Epidermal melanocyte (primary cell): Measurements from ENCODE around the gene LGALS7.
"Not testable (repeated sequence)": the region's sequence is repeated elsewhere in the genome, so short reads cannot be mapped to it uniquely, and the experiment has no call there.

Experiments used
- DNase-seq: peaks from one replicate; pipeline ENCODE4 v3.0.0; 2011; ENCODE audit warnings: low spot score; ENCODE audit not compliant: insufficient read length

LGALS7 gene

GRCh38 chr19:38774181-38774950, 1.0 kb upstream of the LGALS7 start:
- no peak for DNase-seq

- not testable (repeated sequence) for DNase-seq
These were observed 1.7 kb downstream of the LGALS7 start for GRCh38 chr19:38771569-38771968.

DNA sequence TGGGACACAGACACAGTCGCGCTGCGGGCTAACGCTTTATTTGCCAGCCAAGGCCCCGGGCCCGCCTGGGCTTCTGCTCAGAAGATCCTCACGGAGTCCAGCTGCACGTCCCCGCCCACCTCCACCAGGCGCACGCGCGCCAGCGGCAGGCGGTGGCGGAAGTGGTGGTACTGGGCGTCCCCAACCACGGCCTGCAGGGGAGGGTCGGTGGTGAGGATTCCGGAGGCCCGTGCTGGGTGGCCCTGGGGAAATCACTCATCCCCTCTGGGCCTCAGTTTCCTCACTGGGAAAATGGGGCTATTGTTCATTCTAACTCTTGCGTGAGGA, 2.4 kb downstream of the LGALS7 start:
- not testable (repeated sequence) for DNase-seq

GRCh38 chr19:38770228-38770948, 2.9 kb downstream of the LGALS7 start:
- DNase-seq, result not testable (repeated sequence)

DNA sequence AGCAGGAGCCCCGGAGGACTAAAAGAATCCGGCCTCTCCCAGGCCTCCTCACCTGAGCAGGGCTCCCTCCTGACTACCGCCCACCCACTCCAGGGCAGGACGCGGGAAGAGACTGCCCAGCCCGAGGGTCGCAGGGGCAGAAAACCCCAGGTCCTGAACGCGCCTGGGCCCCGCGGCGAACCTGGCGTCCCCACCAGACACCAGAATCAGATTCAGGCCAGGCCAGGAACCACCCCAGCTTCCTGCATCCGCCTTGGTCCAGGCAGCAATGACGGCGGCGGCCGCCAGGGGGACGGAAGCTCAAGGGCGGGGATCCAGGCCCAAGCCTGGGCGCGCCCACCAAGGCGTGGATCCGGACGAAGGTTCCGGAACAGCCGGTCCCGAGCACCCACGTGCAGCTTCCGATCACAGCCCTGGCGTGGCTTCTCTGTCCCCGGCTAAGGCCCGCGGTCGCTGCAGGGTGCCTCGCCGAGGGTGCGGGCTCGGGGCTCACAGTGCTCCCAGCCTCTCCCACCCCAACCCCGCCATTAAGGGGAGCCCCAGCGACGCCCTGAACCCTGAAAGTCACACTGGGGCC, 3.6 kb downstream of the LGALS7 start:
- peak; percentile 59 for DNase-seq

- DNase-seq, result no peak
These were observed 6.9 kb downstream of the LGALS7 start for GRCh38 chr19:38766276-38767047.

GRCh38 chr19:38765214-38765613, 8.1 kb downstream of the LGALS7 start:
- DNase-seq, result no peak

DNA sequence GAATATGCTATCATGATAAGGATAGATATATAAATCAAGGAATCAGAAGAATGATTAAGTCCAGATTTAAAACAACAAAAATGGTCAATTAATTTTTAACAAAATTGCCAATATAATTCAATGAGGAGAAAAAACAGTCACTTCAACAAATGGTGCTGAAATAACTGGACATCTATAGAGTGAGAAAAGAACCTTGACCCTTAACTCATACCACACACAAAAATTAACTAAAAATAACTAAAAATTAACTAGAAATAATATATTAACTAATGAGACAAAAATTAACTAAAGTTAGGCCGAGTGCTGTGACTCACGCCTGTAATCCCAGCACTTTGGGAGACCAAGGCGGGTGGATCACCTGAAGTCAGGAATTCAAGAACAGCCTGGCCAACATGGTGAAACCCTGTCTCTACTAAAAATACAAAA, 9.5 kb downstream of the LGALS7 start:
- no peak for DNase-seq

- DNase-seq, result not testable (repeated sequence)
These were observed 11.4 kb downstream of the LGALS7 start for GRCh38 chr19:38761884-38762389.

GRCh38 chr19:38760805-38761517, 12.4 kb downstream of the LGALS7 start:
- DNase-seq, result not testable (repeated sequence)

- DNase-seq, result peak; percentile 40
These were observed 13.7 kb downstream of the LGALS7 start for GRCh38 chr19:38759590-38760003.

DNA sequence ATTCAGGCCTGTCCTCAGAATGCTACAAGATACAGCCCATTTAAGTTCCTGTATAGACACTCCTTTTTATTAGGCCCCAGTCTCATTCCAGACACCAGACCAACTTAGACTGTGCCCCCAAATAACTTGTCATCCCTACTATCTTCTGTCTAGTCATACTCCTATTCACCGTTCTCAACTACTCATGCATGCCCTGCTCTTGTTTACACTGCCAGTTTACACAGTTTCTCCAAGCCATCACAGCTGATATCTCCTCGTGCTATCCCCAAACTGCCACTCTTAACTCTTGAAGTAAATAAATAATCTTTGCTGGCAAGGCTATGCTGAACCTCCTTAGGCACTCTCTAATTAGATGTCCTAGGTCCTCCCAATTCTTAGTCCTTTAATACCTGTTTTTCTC, 19.1 kb downstream of the LGALS7 start:
- DNase-seq, result not testable (repeated sequence)

GRCh38 chr19:38753783-38754182, 19.5 kb downstream of the LGALS7 start:
- not testable (repeated sequence) for DNase-seq

DNA sequence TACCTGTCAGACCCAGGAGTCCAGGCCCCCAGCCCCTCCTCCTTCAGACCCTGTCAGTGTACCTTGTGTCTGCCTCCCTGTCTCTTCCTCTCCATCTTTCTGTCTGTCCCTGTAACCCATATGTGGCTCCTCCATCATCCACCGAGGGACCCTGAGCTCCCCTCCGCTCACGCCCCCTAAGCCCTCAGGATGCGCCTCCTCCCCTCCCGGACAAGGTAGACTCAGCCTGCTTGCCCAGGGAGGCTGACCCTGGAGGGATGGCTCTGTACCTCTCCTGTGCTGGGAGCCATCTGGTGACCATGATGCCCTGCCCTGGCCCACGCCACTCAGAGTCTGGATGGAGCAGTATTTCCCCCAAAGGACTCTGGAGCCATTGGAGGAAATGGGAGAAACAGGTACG, 28.0 kb downstream of the LGALS7 start:
- no peak for DNase-seq

- no peak for DNase-seq
These were observed 28.4 kb downstream of the LGALS7 start for GRCh38 chr19:38744874-38745273.

DNA sequence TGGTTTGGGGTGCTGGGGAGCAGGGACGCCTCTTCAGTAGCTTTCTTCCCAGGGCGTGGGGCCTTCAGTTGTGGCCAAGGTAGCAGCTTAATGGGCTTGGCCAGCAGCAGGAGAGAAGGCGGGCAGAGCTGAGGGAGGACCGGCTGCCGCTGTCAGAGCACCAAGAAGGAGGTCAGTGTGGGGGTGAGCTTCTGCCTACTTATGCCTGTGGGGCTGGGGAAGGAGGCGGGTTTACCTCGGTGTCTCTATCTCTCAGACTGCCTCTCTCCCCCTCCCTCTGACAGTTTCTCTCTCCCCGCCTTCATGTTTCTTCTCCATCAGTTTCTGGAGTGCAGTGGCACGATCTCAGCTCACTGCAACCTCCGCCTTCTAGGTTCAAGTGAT, 29.0 kb downstream of the LGALS7 start, which contains the start of gene CAPN12:
TSS of gene CAPN12 (minus strand) at position 177 of the 384 bp plus-strand sequence. CDS start 309 bp downstream, outside the sequence.
- no peak for DNase-seq

DNA sequence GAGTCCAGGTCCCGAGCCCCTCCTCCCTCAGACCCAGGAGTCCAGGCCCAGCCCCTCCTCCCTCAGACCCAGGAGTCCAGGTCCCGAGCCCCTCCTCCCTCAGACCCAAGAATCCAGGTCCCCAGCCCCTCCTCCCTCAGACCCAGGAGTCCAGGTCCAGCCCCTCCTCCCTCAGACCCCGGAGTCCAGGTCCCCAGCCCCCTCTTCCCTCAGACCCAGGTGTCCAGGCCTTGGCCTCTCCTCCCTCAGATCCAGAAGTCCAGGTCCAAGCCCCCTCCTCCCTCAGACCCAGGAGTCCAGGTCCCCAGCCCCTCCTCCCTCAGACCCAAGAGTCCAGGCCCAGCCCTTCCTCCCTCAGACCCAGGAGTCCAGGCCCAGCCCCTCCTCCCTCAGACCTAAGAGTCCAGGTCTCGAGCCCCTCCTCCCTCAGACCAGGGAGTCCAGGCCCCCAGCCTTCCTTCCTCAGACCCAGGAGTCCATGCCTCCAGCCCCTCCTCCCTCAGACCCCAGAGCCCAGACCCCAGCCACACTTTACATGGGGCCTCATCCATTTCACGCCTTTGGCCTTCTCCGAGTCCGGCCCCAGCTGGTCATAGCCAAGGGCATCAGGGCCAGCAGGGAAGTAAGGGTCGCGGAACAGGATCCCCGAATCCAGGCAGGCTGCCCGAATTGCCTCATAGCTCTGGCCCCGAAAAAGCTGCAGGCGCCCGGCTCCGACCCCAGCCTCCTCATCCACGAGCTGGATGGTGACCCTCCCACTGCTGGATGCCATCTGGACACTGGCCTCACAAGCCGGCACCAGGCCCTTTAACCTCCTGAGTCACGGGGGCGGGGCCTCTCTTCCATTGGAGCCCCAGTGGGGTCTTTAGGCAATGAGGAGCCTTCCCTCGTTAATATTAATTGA, 29.7 kb downstream of the LGALS7 start:
- peak; percentile 1 for DNase-seq

DNA sequence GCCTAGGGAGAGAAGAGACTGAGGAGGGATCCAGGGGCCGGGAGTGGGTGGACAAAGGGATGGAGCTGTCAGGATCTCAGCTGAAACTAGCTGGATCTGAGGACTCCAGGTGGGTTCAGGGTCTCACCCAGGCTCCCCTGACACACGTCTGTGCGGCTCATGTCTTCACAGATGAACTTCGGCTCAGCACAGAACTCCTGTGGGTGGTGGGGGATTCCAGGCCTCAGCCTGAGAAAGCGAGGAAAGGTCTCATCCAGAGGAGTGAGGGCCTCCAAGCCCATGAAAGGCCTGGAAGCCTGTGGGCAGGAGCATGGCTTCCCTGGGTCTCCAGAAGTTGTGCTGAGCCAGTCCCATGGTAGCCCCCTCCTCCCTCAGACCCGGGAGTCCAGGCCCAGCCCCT, 30.4 kb downstream of the LGALS7 start:
- peak; percentile 10 for DNase-seq

DNA sequence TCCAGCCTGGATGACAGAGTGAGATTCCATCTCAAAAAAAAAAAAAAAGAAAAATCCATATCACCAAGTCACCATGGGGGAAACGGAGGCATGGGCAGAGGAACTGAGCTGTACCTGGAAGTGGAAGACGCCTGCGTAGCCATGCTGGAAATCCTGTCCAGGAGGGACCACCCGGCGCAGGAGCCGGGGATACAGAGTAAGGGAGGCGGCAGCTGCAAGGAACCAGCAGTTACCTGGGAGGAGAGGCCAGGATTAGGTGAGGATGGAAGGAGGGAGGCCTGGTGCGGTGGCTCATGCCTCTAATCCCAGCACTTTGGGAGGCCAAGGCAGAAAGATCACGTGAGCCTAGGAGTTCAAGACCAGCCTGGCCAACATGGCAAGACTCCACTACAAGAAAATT, 31.0 kb downstream of the LGALS7 start:
- DNase-seq, result no peak

- DNase-seq, result no peak
These were observed 31.6 kb downstream of the LGALS7 start for GRCh38 chr19:38741670-38742069.
